HG02798 (cell line): ENCODE measurements around the gene ZNF805.
"Not testable (repeated sequence)": the region's sequence is repeated elsewhere in the genome, so short reads cannot be mapped to it uniquely, and the experiment has no call there.

Experiments
- ATAC-seq: cut with Tn5 transposase; IDR thresholded peaks from one replicate; pipeline ENCODE4 v1.9.1; 2021; ENCODE audit warnings: mild to moderate bottlenecking; ENCODE audit not compliant: unreplicated experiment, poor library complexity

Gene ZNF805

GRCh38 chr19:57263244-57263741, 22.9 kb downstream of the ZNF805 start:
- ATAC-seq, result no peak

DNA sequence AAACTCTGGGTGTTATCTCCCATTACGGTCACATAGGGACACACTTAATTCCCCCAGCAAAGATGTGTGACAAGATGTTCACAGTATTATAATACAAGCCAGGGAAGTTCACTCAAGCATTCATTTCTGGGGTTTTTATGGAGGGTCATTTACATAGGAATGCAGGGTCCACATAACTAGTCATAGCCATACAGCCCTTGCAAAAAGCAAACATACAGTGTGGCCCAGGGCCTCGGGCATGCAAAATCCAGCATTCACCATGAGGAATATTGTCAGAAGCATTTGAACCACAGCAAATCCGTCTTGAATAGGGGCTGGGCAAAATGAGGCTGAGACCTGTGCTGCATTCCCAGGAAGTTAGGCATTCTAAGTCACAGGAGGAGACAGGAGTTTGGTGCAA, 26.9 kb downstream of the ZNF805 start:
- no peak for ATAC-seq

DNA sequence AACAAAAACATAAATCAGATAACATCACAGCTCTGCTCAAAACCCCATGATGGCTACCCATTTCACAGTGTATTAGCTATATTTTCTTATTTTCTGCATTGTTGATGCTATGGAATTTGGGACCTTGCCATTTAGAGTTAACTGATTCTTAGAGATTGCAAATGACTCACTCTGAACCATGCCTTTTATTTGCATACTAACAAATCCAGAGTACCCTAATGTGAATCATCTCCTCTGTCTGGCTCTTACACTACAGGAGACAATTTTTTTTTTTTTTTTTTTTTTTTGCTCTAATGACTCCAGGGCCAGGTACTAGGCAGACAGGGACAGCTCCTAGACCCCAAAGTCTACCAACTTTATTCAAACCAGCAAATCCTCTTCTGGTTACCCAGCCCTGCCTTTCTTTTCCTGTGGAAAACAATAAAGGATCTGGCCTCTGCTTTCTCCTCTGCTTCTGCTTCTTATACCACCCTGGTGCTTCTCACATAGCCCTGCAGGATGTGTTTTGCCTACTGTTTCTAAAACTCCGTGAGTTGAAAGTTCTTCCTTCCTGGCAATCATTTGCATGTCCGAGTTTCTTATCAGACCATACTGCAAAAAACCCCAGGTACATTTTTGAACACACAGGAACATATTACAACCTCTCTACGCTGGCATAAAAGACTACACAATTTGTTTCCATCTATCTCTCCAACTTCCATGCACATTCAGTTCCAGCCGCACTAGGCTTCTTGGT, 29.3 kb downstream of the ZNF805 start:
- ATAC-seq, result no peak

DNA sequence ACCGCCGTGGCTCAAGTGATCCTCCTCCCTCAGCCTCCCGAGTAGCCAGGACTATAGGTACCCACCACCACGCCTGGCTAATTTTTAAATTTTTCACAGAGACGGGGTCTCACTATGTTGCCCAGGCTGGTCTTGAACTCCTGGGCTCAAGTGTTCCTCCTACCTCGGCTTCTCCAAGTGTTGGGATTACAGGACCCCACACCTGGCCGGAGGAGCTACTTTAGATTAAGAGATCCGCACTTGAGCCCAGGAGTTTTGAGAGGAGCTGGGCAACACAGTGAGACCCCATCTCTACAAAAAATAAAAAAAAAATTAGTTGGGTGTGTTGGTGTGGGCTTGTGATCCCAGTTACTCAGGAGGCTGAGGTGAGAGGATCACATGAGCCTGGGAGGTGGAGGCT, 30.8 kb downstream of the ZNF805 start:
- no peak for ATAC-seq

DNA sequence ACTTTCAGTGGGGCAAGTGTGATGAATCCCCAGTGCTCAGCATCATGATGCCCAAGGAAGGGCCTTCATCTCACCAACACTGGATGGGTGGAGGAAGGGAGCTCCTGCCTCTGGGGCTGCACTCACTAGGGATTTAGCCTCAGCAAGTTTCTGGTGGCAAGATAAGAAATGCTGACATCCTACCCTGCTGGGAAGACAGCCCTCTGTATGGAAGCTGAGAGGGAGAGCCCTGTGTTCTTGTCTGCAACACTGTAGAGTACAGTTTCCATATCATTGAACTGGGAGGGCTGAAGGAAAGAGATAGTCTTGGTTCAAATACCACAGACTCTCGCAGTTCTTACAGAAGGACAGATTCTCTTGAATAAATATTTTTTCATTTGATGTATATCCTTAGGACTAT, 32.6 kb downstream of the ZNF805 start:
- no peak for ATAC-seq

DNA sequence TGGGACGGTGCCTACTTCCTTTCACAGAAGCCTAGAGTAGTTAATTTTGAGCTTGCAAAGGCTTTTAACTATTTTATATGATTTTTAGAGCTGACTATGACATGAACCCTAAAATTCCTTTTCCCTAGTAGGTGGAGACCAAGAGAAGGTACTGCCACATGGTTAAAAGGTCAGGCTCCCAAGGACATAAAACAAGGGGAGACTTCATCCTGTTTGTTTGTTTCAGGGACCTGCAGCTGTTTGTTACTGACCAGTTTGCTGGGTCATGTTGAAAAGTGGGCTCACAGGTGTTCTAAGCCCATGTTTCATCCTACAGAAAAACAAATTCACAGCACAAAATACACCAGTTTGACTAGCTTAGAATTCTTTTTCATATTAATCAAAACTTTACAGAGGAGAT, 36.0 kb downstream of the ZNF805 start:
- ATAC-seq, result no peak

DNA sequence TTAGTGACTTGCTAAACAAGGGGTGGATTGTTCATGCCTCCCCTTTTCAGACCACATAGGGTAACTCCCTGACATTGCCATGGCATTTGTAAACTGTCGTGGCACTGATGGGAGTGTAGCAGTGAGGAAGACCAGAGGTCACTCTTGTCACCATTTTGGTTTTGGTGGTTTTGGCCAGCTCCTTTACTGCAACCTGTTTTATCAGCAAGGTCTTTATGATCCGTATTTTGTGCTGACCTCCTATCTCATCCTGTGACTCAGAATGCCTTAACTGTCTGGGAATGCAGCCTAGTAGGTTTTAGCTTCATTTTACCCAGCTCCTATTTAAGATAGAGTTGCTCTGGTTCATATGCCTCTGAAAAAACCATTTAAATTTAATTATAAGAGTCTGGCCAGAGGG, 38.0 kb downstream of the ZNF805 start:
- not testable (repeated sequence) for ATAC-seq

DNA sequence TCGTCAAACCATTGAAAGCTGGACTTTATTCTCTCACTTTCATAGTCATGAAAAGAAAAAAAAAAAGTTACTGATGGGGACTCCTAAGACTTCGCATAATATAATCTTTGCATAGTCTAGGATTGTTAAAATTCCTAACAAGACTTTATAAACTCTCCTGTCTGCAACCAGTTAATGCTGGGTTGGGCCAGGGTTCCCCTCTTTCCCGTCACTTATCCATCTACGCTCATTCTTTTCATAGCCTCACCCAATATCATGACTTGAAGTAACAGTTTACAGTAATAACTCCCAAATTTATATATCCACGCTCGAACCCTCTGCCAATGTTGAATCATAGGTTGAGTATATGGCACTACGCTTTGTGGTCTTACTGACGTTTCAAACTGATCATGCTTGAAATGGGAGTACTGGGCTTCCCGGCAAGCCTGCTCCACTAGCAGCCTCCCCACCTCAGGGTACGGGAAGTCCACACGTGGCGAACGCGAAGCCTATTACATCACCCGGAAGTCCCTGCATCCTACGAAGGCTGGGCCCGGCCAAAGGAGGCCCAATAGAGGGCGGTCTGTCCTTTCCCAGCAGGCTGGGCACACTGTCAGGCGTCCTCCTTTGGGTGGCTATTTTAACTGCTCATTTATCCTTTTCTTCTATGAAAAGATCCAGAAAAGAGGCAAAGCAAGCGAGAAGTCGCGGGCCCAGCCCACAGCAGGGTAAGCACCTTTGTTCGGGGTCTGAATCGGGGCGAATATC, 39.2 kb downstream of the ZNF805 start:
- ATAC-seq, result peak; percentile 77

DNA sequence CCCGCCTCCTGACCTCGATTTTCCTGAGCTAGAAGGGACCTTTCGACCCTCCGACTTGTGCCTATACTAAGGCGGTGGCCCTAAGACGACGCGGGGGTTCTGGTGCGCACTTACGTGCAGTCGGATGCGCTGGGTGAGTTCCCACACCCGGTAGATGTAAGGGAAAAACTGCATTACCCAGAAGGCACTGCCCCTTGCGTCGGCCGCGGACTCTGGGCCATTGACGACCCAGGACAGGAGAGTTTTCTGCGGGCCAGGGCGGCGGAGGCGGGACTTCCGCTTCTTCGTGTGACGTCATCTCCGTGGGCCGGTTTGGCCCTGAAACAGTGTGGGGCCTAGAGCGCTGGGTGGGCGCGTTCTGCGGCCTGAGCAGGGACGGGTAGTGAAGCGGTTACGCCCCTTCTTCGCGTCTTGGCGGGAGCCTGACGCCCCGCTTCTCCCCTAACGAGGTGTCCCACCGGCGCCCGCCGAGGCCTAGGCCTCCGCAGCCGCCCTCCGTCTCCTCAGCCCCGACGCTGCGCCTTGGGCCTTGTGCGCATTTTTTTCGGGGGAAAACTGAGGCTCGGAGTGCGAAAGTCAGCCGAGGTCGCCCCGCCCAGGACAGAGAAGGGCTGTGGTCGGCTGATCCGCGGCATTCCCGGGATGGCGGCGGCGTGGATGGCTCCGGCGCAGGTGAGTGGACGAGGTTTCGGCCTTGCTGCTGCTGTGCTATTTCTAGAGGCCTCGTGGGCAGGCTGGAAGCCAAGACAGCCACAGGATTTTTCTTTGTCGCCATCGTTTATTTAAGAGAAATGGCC, 39.9 kb downstream of the ZNF805 start, which contains the start of gene ZNF460:
Gene ZNF460, plus strand, starts transcription at position 321 of the 797 bp plus-strand sequence. Its CDS starts 322 bp downstream, at position 643.
- peak; percentile 83 for ATAC-seq

DNA sequence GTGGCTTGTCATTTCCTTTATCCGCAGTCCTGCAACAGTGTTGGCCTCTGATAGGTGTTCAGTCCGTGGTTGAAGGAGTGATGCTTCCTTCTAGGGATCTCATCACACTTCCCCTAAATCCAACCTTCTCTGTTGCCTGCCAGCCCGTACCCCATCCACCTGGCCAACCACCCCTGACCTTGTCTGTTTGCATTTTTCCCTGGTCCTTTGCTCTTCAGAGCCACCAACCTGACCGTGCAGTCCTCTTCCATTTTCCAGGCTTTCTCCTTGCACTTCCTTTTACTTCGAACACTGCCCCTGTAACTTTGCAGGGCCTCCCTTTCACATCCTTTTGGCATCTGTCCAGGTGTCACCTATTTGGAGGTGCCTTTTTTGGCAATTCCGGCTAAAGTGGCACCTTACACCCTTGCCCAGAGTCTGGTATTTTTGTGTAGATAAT, 40.5 kb downstream of the ZNF805 start:
- ATAC-seq, result no peak

GRCh38 chr19:57282011-57282643, 41.7 kb downstream of the ZNF805 start:
- no peak for ATAC-seq

GRCh38 chr19:57288373-57288772, 47.9 kb downstream of the ZNF805 start:
- no peak for ATAC-seq

- no peak for ATAC-seq
Observed at GRCh38 chr19:57290970-57291369, 50.5 kb downstream of the ZNF805 start.

DNA sequence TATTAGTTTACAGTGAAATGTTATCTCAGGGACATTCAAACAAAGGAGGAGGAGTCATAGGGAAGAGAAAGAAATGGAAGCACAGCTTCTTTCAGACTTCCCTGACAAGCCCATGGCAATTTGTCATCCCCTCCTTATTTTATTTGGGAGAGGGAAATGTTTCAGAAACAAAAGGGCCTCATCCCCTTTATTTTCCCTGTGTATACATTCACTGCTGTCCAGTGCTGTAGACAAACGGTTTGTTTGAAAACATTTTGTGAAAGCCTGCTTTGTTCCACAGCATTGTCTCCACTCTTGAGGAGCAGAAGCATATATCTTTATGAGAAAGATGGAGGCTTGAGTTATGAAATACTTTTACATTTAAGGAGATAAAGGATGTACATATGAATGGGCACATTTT, 52.1 kb downstream of the ZNF805 start:
- ATAC-seq, result no peak

DNA sequence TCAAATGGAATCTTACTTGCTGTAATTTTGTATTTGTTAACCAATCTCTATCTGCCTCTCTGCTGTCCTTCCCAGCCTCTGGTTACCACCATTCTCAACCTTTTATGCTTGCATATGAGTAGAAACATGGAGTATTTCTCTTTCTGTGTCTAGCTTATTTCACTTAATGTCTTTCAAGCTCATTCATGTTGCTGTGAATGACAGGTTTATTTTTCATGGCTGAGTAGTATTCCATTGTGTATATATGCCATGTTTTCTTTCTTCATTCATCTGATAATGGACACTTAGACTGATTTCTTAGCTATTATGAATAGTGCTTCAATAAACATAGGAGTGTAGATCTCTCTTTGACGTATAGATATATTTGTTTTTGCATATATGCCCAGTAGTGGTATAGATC, 53.3 kb downstream of the ZNF805 start:
- ATAC-seq, result no peak

DNA sequence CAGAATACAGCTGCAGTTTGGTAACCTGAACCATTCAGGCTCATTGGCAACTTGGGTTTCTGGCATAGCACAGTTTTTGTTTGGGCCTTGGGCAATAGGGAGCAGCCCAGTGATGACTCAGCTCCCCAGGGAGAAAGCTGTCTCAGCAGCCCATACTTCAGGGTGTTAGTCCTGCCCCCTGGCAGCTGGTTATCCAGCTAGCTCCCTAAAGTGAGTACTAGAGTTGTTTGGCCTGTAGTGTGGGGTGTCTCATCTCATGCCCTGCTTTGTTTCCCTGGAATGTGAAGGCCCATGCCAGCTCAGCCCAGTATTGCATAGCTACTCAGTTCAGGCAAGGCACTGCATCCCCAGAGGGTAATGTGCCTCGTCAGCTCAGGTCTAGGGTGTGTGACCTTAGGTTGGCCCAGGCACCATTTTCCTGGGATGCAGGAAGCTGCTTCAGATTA, 61.6 kb downstream of the ZNF805 start:
- no peak for ATAC-seq

DNA sequence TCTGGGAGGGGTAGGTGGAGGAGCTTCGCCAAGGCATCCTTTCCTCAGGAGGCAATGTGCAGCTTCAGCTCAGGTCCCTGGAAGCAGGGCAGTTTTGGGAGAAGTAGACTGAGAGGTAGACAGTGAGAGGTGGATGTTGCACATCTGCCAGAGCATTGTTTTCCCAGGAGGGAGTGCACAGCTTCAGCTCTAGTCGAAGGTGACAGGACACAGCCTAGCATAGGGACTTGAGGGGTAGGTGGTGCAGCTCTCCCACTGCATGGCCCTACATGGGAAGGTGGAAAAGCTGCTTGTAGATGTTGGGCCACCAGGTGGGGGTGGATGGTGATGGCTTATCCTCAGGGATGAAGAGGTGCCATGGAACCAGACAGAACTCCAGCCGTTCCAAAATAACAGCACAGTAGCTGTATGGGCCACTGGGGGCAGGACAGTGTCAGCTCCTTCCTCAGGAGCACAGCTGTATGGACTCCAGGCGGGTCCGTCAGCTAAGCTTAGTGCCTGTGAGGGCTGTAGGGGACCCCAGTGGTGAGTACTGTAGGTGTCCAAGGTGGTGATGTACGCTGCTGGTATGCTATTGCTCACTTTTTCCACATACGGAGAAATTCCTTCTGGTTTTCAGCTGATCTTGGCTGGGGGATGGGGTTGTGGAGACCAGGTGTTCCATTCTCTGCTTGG, 62.4 kb downstream of the ZNF805 start:
- ATAC-seq, result no peak
